Fibroblast of lung (primary cell): Measurements from ENCODE around the gene TAPT1.

Source experiments
- EZH2 ChIP-seq: IDR thresholded peaks from 2 replicates; pipeline ENCODE4 v1.5.1; 2012; ENCODE audit warnings: low read length, control low read depth, mild to moderate bottlenecking; ENCODE audit errors: missing control alignments
- TF ChIP-seq, protein P1 (sequence below), 2 donors: IDR thresholded peaks in 1 of 2; conservative IDR thresholded peaks in 1 of 2; 1 replicate in 1 of 2; 2 replicates in 1 of 2; pipeline ENCODE4 v1.5.1; 2011 to 2012; ENCODE audit warnings: low read length in 2 of 2, control low read depth in 1 of 2, inconsistent platforms in 1 of 2, low read depth in 1 of 2, mild to moderate bottlenecking in 1 of 2

DNA sequence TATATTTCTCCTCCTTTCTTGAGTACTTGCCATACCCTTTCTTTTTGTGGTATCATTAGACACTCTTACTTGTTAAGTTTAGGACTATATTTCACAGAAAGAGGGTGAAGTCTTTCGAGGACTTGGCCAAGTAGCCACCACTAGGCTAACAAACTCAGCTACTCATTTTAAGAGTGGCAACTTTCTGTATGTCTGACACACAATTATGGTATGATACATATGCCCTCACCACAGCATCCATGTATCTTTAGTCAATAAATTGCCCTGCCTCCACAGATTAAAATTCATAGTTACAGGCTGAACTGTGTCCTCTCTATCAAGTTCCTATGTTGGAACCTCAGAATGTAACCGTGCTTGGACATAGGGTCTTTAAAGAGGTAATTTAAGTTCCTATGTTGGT lies 23.2 kb downstream of the TAPT1 start:
- TF ChIP-seq, protein P1, sequence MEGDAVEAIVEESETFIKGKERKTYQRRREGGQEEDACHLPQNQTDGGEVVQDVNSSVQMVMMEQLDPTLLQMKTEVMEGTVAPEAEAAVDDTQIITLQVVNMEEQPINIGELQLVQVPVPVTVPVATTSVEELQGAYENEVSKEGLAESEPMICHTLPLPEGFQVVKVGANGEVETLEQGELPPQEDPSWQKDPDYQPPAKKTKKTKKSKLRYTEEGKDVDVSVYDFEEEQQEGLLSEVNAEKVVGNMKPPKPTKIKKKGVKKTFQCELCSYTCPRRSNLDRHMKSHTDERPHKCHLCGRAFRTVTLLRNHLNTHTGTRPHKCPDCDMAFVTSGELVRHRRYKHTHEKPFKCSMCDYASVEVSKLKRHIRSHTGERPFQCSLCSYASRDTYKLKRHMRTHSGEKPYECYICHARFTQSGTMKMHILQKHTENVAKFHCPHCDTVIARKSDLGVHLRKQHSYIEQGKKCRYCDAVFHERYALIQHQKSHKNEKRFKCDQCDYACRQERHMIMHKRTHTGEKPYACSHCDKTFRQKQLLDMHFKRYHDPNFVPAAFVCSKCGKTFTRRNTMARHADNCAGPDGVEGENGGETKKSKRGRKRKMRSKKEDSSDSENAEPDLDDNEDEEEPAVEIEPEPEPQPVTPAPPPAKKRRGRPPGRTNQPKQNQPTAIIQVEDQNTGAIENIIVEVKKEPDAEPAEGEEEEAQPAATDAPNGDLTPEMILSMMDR (conservative IDR thresholded peaks at IDR 0.05 in 1 of 2, IDR thresholded peaks at IDR 0.05 in 1 of 2; ENCODE audit: low read depth in 1 of 2, low read length in 2 of 2) = no peak
- TF ChIP-seq EZH2 = no peak
